ENCODE results near the gene ADCY9. TPM values are rescaled to one million over a fixed set of nuclear protein-coding genes. Genes with fewer than 3 reads are reported as not detected.
"Not testable (repeated sequence)": the region's sequence is repeated elsewhere in the genome, so short reads cannot be mapped to it uniquely, and the experiment has no call there.

ADCY9 gene
- total RNA-seq, 2 donors from 2014 or later: 31.5 to 42.2 TPM

- H3K4me3 ChIP-seq: no peak overlapping the region
- no peaks in the 10 kb centered on the region for H3K27me3 ChIP-seq
- peak overlapping the region; percentile 77 to 90 for H3K27ac ChIP-seq
- peaks cover 0 to 33% of the 10 kb centered on the region in 2 donors for H3K4me1 ChIP-seq
- no peak for DNase-seq (ENCODE audit: low spot score)
- no peak for TF ChIP-seq CTCF (IDR thresholded peaks at IDR 0.05)
- H3K9me3 ChIP-seq: no peaks in the 10 kb centered on the region
- no peaks in the 10 kb centered on the region for H3K36me3 ChIP-seq
These were observed 64.7 kb downstream of the ADCY9 start for GRCh38 chr16:4051591-4051990.

GRCh38 chr16:4049031-4049430 is 67.2 kb downstream of the ADCY9 start:
- H3K36me3 ChIP-seq: no peaks in the 10 kb centered on the region
- H3K27ac ChIP-seq: no peak overlapping the region
- TF ChIP-seq CTCF (IDR thresholded peaks at IDR 0.05): no peak
- H3K4me3 ChIP-seq: no peak overlapping the region
- H3K9me3 ChIP-seq: no peaks in the 10 kb centered on the region
- H3K4me1 ChIP-seq: peaks cover 0 to 32% of the 10 kb centered on the region in 2 donors
- H3K27me3 ChIP-seq: no peaks in the 10 kb centered on the region
- no peak for DNase-seq (ENCODE audit: low spot score)

GRCh38 chr16:4048481-4048880 is 67.8 kb downstream of the ADCY9 start:
- no peaks in the 10 kb centered on the region for H3K36me3 ChIP-seq
- no peak overlapping the region for H3K4me3 ChIP-seq
- peak overlapping the region; percentile 21 to 36 for H3K27ac ChIP-seq
- no peaks in the 10 kb centered on the region for H3K27me3 ChIP-seq
- no peak for TF ChIP-seq CTCF (IDR thresholded peaks at IDR 0.05)
- no peak for DNase-seq (ENCODE audit: low spot score)
- H3K9me3 ChIP-seq: no peaks in the 10 kb centered on the region
- H3K4me1 ChIP-seq: peaks cover 0 to 27% of the 10 kb centered on the region in 2 donors

- Histone ChIP-seq H3K27ac (no peak overlapping the region), H3K9me3 (no peaks in the 10 kb centered on the region), H3K27me3 (no peaks in the 10 kb centered on the region), H3K4me3 (no peak overlapping the region), H3K4me1 (peaks cover 0 to 9% of the 10 kb centered on the region in 2 donors), H3K36me3 (no peaks in the 10 kb centered on the region)
- no peak for TF ChIP-seq CTCF (IDR thresholded peaks at IDR 0.05)
- DNase-seq (ENCODE audit: low spot score): no peak
These were observed 70.0 kb downstream of the ADCY9 start for GRCh38 chr16:4046221-4046620.

GRCh38 chr16:4045561-4045960 is 70.7 kb downstream of the ADCY9 start:
- not testable (repeated sequence) for H3K9me3 ChIP-seq; H3K4me1 ChIP-seq; H3K4me3 ChIP-seq; DNase-seq (ENCODE audit: low spot score); H3K27me3 ChIP-seq; H3K36me3 ChIP-seq
- peak overlapping the region in 1 of 2 donors; percentile 45 for H3K27ac ChIP-seq

GRCh38 chr16:4042581-4042980 is 73.7 kb downstream of the ADCY9 start:
- H3K27ac ChIP-seq: no peak overlapping the region
- H3K36me3 ChIP-seq: no peaks in the 10 kb centered on the region
- no peaks in the 10 kb centered on the region for H3K27me3 ChIP-seq
- peaks cover 0 to 9% of the 10 kb centered on the region in 2 donors for H3K4me1 ChIP-seq
- no peaks in the 10 kb centered on the region for H3K9me3 ChIP-seq
- no peak for DNase-seq (ENCODE audit: low spot score)
- no peak overlapping the region for H3K4me3 ChIP-seq
- TF ChIP-seq CTCF (IDR thresholded peaks at IDR 0.05): no peak

All from right atrium auricular region (tissue), 2 donors.